Measurements from ENCODE around the gene RUVBL2.

Gene RUVBL2

DNA sequence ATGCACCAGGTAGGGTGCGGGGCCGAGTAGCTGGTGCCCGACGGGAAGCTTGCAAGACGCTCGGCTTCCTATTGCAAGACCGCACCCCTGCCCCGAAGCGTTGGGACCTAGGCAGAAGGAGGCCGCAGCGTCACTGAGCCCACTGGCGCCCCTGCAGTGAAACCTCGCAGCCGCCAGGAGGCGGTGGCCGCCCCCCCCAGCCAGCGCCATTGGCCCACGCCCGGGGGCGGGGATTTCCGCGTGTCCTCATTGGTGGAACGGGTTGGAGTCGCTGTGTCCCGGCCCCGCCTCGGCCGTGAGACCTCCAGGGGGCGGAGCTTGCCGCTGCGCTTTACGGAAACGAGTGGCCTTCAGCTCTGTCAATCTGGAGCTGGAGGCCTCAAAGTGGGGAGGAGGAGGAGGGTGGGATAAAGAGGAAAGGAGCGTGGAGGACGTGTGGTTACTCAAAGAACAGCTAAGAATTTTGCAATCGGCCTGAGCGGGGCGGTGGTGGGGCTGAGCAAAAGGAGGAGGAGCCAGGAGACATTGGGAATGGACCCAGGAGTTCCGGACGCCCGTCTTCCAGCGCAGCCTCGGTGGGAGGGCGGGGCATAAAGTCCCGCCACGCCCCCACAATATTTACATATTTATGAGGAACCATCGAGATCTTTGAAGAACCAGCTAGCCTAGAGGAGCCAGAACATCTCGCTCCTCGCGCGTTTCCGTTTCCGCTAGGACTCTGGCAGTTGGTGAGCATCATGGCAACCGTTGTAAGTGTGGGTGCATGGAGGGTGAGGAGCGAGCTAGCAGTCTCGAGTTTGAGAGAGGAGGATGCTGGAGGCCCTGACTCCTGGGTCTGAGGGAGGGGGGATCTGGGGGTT, at the start of gene RUVBL2, which contains the start of gene GYS1:
RUVBL2 (plus strand) TSS at position 713 of the 860 bp plus-strand sequence; CDS start at position 738, 25 bp downstream.
GYS1 (minus strand) TSS at position 135 of the 860 bp plus-strand sequence. CDS start 197 bp downstream, outside the sequence.
- DNase-seq, result peak; percentile 100

DNA sequence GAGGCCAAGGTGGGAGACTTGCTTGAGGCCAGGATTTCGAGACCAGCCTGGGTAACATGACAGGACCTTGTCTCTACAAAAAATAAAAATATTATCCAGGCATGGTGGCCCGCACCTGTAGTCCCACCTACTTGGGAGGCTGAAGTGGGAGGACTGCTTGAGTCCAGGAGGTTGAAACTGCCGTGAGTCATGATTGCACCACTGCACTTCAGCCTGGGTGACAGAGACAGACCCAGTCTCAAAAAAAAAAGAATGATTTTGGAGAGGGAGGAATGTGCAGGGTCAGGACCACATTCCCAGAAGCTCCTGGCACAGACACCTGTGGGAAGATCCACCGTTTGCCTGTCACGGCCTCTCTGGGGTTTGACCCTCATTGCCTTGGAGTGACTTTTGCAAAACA, 48.3 kb upstream of the RUVBL2 start:
- DNase-seq, result no peak

- no peak for DNase-seq
Observed at GRCh38 chr19:48945817-48946216, 47.9 kb upstream of the RUVBL2 start.

GRCh38 chr19:48946463-48947257, 47.0 kb upstream of the RUVBL2 start:
- no peak for DNase-seq

DNA sequence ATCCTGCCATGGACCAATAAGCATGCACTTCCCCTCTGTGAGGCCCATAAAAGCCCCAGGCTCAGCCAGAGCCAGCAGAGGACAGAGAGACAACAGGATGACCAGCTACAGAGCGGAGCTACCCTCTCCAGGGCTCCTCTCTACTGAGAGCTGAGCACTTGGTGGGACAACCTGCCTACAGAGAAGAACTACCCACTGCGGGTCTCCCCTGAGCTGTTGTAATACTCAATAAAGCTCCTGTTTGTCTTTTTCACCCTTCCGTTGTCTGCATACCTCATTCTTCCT, 46.5 kb upstream of the RUVBL2 start:
- DNase-seq, result no peak

- no peak for DNase-seq
Observed at GRCh38 chr19:48950159-48950558, 43.5 kb upstream of the RUVBL2 start.

DNA sequence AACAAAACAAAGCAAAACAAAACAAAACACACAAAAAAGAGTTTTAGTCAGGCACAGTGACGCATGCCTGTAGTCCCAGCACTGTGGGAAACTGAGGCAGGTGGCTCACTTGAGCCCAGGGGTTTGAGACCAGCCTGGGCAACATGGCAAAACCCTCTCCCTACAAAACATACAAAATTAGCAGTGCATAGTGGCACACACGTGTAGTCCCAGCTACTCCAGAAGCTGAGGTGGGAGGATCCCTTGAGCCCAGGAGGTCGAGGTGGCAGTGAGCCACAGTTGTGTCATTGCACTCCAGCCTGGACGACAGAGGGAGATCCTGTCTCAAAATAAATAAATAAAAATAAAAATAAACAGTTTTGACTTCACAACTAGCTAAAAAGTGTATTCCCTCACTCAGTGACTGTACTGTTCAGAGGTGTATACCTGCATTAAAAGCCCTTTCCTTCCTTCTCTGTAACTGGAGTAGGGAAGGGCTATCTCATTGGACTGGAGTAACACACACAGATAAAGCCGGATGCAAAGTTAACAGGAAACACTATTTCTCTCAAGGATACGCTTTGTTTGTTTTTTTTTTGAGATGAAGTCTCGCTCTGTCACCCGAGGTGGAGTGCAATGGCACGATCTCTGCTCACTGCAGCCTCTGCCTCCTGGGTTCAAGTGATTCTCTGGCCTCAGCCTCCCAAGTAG, 42.7 kb upstream of the RUVBL2 start:
- DNase-seq, result no peak

GRCh38 chr19:48953141-48953540, 40.5 kb upstream of the RUVBL2 start:
- no peak for DNase-seq

GRCh38 chr19:48953990-48954594, 39.6 kb upstream of the RUVBL2 start:
- DNase-seq, result no peak

GRCh38 chr19:48954595-48955307, 38.9 kb upstream of the RUVBL2 start, which contains the start of gene BAX:
TSS of gene BAX (plus strand) at chr19:48954875. CDS start at chr19:48954929, 54 bp downstream.
- DNase-seq, result peak; percentile 87

DNA sequence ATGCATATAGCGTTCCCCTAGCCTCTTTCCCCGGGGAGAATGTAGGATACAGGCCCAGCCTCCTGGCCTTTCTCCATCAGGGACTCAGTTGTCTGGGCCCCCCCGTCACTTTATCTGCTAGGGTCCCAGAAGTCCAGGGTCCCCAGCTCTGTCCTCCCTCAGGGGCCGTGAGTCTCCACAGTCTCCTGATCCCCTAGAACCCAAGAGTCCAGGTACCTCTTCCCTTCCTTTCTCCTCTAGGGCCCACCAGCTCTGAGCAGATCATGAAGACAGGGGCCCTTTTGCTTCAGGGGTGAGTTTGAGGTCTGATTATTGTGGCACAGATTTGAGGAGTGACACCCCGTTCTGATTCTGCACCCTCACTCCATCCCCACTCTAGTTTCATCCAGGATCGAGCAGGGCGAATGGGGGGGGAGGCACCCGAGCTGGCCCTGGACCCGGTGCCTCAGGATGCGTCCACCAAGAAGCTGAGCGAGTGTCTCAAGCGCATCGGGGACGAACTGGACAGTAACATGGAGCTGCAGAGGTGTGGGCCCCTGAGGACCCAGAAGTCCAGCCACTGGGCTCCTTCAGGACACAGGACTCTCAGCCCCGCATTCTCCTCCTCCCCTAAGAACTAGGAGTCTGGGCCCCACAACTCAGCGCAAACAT, 38.3 kb upstream of the RUVBL2 start:
- no peak for DNase-seq

DNA sequence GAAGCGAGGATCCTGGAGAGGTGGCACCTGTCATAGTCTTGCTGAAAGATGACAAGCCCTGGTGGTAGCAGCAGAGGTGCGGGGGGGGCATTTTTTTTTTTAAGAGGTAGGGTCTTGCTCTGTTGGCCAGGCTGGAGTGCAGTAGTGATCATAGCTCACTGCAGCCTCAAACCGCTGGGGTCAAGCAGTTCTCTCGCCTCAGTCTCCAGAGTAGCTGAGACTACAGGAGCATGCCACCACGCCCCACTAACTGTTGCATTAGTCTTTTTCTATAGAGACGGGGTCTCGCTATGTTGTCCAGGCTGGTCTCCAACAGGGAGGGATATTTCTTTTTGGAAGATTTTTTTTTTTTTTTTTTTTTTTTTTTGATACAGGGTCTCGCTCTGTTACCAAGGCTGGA, 35.7 kb upstream of the RUVBL2 start:
- no peak for DNase-seq

DNA sequence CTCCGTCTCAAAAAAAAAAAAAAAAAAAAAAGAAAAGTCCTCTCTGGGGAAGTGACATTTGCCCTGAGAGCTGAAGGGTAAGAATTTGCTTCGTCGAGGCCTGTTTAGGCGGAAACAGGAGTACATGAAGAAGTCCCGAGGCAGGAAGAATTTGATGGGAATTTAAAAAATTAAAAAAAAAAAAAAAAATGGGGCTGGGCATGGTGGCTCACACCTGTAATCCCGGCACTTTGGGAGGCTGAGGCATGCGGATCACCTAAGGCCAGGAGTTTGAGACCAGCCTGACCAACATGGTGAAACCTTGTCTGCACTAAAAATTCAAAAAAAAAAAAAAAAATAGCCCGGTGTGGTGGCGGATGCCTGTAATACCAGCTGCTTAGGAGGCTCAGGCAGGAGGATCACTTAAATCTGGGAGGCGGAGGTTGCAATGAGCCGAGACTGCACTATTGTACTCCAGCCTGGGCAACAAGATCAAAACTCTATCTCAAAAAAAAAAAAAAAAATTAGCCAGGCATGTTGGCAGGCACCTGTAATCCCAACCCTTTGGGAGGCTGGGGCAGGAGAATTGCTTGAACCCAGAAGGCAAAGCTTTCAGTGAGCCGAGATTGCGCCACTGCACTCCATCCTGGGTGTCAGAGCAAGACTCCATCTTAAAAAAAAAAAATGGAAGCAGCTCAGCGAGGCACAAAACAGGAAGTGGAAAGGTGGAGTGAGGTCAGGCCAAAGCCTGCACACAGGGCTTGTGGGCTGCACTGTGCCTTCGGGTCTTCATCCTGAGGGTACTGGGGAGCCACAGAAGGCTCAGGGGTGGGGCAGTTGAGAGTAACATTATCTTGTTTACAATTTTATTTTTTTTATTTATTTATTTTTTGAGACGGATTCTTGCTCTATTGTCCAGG, 34.1 kb upstream of the RUVBL2 start:
- DNase-seq, result no peak

- no peak for DNase-seq
Observed at GRCh38 chr19:48961051-48961649, 32.5 kb upstream of the RUVBL2 start.

- DNase-seq, result no peak
Observed at GRCh38 chr19:48961673-48962028, 32.0 kb upstream of the RUVBL2 start.

GRCh38 chr19:48962029-48962848, 31.4 kb upstream of the RUVBL2 start:
- peak; percentile 53 for DNase-seq

DNA sequence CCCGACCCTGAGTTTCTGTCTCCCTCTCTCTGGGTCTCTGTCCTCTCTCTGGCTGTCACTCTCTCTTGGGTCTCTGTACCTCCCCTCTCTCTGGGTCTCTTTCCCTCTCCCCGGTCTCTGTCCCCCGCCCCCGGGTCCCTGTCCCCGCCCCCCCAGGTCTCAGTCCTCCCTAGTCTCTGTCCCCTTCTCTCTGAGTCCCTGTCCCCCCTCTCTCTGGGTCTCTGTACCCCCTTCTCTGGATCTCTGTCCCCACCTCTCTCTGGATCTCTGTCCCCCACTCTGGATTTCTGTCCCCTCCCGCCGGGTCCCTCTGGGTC, 30.9 kb upstream of the RUVBL2 start:
- DNase-seq, result no peak

- peak; percentile 56 for DNase-seq
Observed at GRCh38 chr19:48963371-48964204, 30.1 kb upstream of the RUVBL2 start.

All from CD4-positive, alpha-beta T cell treated with Interleukin-17A for 1 hour (primary cell).